Breast epithelium (tissue), 3 donors: ENCODE results near the gene UBE2Q1.

Experiments used
- POLR2A ChIP-seq: fragments of 450-650 bp; IDR thresholded peaks from one replicate; pipeline ENCODE4 v1.6.1; 2016; ENCODE audit warnings: antibody characterized with exemption, mild to moderate bottlenecking, moderate library complexity
- POLR2AphosphoS5 ChIP-seq, 3 donors: sonication (generic); formaldehyde crosslinking; IDR thresholded peaks; one replicate each; pipeline ENCODE4 v1.6.1; 2017; ENCODE audit warnings: antibody characterized with exemption in 3 of 3

GRCh38 chr1:154557248-154557938 is 1.1 kb downstream of the UBE2Q1 start:
- no peak for TF ChIP-seq POLR2AphosphoS5 (IDR thresholded peaks at IDR 0.05)
- TF ChIP-seq POLR2A = no peak
